GM03348 (cell line): ENCODE measurements around the gene FAM237A.

ENCODE experiments used
- DNase-seq: peaks from one replicate; pipeline ENCODE4 v3.0.0; 2012; ENCODE audit warnings: low spot score

FAM237A gene

DNA sequence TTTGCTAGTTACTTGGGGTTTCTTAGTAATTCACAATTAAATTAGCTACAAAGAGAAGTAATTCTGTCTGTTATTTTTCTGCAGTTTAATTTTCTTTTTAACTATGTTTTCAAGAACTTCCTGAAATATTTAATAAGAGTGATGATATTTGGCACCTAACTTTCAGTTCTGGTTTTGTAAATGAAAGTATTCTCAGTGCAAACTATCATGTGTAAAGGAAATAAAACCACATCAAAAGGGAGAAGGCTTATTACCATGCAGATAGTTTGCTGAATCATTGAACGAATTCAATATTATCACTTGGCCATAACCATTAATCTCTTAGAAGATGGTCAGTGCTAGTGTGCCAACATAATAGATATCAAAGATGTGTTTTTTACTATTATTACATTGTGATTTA, 46.7 kb downstream of the FAM237A start:
- DNase-seq = no peak

DNA sequence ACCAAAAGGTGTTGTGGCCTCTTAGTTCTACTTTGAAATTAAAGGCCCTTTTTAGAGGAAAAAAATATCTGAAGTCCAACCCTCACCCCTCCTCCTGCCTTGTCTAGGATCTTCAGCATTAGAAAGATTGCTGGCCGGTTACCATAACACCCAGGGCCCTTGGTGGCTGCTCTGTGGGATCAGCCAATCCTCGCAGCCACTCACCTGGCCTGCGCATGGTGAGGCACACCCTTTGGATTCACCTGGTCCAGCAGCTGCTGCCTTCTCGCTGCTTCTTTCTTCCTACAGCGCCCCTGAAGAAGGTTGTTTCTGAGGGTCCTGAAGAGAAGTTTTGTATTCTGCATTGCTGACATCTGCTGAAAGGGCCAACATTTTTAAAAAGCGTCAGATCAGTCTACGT, 50.7 kb downstream of the FAM237A start:
- DNase-seq = no peak

DNA sequence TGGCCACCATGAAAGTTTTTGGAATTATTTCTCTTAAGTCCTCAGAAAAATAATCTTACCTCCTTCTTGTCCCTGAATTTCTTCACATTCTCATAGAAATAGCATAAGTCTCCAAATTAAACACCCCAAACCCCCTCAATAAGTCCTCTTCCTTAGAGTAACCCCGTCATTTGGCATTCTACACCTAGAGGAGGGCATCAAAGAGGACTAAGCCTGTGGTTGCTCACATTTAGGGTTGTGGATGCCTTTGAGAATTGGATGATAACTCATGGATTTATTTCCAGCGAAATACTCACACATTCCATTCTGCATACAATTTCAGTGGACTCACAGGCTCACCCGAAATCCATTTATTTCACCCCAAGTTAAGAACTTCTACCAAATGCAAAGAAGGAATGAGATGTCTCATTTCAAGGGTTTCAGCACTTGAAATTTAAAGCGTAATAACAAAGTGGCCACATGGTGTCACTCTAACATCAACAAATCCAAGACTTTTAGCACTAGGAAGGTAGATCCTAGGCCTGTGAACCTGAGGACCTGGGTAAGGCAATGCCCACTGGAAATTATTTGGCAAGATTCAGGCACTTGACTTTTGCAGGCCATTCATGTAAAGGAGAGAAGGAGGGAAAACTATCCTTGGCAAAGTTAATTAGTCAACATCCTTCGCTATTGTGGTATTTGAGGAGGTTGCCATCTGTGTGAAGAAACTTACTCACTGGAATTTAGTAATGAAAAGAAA, 51.3 kb downstream of the FAM237A start:
- peak; percentile 69 for DNase-seq

DNA sequence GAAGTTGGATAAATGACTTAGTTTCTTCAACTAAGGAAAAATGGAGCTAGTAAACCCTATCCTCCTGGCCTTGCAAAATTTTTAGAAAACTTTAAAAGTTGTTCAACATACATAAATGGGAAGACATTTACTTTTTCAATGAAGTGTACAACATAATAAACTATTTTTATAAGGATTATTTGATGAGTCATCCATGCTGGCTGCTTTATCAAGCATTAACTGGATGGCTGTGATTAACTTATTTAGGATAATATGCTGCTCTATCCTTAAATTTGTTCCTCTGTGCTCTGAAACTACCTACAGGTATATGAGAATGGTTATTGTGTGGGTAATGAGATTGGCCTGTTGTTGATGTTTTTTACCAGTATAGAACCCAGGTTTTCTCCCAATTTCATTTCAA, 54.6 kb downstream of the FAM237A start:
- no peak for DNase-seq

DNA sequence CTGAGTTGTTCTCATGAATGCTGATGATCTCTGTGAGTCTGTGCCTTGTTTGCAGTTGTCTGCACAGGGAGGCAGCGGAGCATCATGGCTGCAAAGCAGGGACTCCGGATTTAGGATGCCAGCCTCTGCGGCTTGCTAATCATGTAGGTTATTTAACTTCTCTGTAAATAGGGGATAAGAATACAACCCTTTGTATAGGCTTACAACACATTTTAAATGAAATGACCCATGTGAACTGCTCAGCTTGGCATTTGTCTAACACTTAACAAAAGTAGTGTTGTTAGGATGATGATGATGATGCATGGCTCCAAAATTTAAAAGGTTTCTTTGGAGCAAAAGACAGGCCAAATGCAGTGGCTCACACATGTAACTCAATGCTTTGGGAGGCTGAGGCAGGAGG, 56.5 kb downstream of the FAM237A start:
- no peak for DNase-seq
